Activated naive CD4-positive, alpha-beta T cell treated with anti-CD3 and anti-CD28 coated beads, Interleukin-2, amount 10 ng/mL, durations not matched to agents 7 days and 5 days (primary cell): Measurements from ENCODE around the gene C1QC.
"Not testable (repeated sequence)": the region's sequence is repeated elsewhere in the genome, so short reads cannot be mapped to it uniquely, and the experiment has no call there.

Source experiments
- CTCF ChIA-PET: fragments of 350-600 bp; sonication (Branson Sonifier 250); formaldehyde crosslinking; loops from one replicate; lab custom pipeline; 2021; ENCODE audit warnings: antibody characterized with exemption; lab: Charles Lee
- DNase-seq: peaks from one replicate; pipeline ENCODE4 v3.0.0-alpha.2; 2020
- H3K27ac Mint-ChIP-seq: one replicate; pipeline ENCODE4 v1.8.0; 2021; ENCODE audit warnings: mild to moderate bottlenecking, moderate library complexity, mixed read lengths
- H3K27me3 Mint-ChIP-seq: one replicate; pipeline ENCODE4 v1.8.0; 2021; ENCODE audit warnings: mild to moderate bottlenecking, mixed read lengths
- H3K36me3 Mint-ChIP-seq: one replicate; pipeline ENCODE4 v1.8.0; 2021; ENCODE audit warnings: mixed read lengths
- H3K4me1 Mint-ChIP-seq: one replicate; pipeline ENCODE4 v1.8.0; 2021; ENCODE audit warnings: mixed read lengths
- H3K4me3 Mint-ChIP-seq: one replicate; pipeline ENCODE4 v1.8.0; 2021; ENCODE audit warnings: mild to moderate bottlenecking, moderate library complexity, mixed read lengths
- H3K9me3 Mint-ChIP-seq: one replicate; pipeline ENCODE4 v1.8.0; 2021; ENCODE audit warnings: mixed read lengths

The C1QC gene

GRCh38 chr1:22646384-22646783 lies 3.0 kb downstream of the C1QC start:
- no peaks in the 10 kb centered on the region for H3K36me3 Mint-ChIP-seq
- H3K4me1 Mint-ChIP-seq: no peaks in the 10 kb centered on the region
- H3K9me3 Mint-ChIP-seq: no peaks in the 10 kb centered on the region
- no peak overlapping the region for H3K27ac Mint-ChIP-seq
- CTCF ChIA-PET: no interaction called here
- no peak for DNase-seq
- H3K27me3 Mint-ChIP-seq: peaks cover 11% of the 10 kb centered on the region
- H3K4me3 Mint-ChIP-seq: no peak overlapping the region

GRCh38 chr1:22650089-22650693 lies 6.8 kb downstream of the C1QC start:
- Mint-ChIP-seq H3K27ac (no peak overlapping the region), H3K9me3 (no peaks in the 10 kb centered on the region), H3K36me3 (no peaks in the 10 kb centered on the region), H3K4me3 (no peak overlapping the region), H3K4me1 (no peaks in the 10 kb centered on the region), H3K27me3 (peaks cover 11% of the 10 kb centered on the region)
- CTCF ChIA-PET: no interaction called here
- DNase-seq: no peak

GRCh38 chr1:22651941-22652856 lies 8.8 kb downstream of the C1QC start:
- CTCF ChIA-PET: no interaction called here
- no peaks in the 10 kb centered on the region for H3K4me1 Mint-ChIP-seq
- no peak for DNase-seq
- H3K27ac Mint-ChIP-seq: no peak overlapping the region
- peaks cover 18% of the 10 kb centered on the region for H3K27me3 Mint-ChIP-seq
- no peaks in the 10 kb centered on the region for H3K36me3 Mint-ChIP-seq
- H3K9me3 Mint-ChIP-seq: no peaks in the 10 kb centered on the region
- H3K4me3 Mint-ChIP-seq: no peak overlapping the region

GRCh38 chr1:22652881-22653316 lies 9.5 kb downstream of the C1QC start, which contains the start of gene C1QB:
Gene C1QB (plus strand): TSS chr1:22653236. CDS start chr1:22659463, 6,227 bp downstream.
- CTCF ChIA-PET: no interaction called here
- H3K9me3 Mint-ChIP-seq: no peaks in the 10 kb centered on the region
- peaks cover 18% of the 10 kb centered on the region for H3K27me3 Mint-ChIP-seq
- H3K36me3 Mint-ChIP-seq: no peaks in the 10 kb centered on the region
- no peaks in the 10 kb centered on the region for H3K4me1 Mint-ChIP-seq
- no peak within 1 kb of the TSS for H3K4me3 Mint-ChIP-seq
- DNase-seq: no peak
- H3K27ac Mint-ChIP-seq: no peak within 1 kb of the TSS

GRCh38 chr1:22654692-22655091 lies 11.3 kb downstream of the C1QC start:
- H3K9me3 Mint-ChIP-seq: no peaks in the 10 kb centered on the region
- H3K4me1 Mint-ChIP-seq: no peaks in the 10 kb centered on the region
- no peak overlapping the region for H3K27ac Mint-ChIP-seq
- CTCF ChIA-PET: interaction anchor here (1.7 kb wide), 1 partner anchor 12 kb away, joined by 5 read pairs; the partner anchor contains the start of gene C1QC
- peaks cover 25% of the 10 kb centered on the region for H3K27me3 Mint-ChIP-seq
- H3K4me3 Mint-ChIP-seq: no peak overlapping the region
- no peak for DNase-seq
- no peaks in the 10 kb centered on the region for H3K36me3 Mint-ChIP-seq

DNA sequence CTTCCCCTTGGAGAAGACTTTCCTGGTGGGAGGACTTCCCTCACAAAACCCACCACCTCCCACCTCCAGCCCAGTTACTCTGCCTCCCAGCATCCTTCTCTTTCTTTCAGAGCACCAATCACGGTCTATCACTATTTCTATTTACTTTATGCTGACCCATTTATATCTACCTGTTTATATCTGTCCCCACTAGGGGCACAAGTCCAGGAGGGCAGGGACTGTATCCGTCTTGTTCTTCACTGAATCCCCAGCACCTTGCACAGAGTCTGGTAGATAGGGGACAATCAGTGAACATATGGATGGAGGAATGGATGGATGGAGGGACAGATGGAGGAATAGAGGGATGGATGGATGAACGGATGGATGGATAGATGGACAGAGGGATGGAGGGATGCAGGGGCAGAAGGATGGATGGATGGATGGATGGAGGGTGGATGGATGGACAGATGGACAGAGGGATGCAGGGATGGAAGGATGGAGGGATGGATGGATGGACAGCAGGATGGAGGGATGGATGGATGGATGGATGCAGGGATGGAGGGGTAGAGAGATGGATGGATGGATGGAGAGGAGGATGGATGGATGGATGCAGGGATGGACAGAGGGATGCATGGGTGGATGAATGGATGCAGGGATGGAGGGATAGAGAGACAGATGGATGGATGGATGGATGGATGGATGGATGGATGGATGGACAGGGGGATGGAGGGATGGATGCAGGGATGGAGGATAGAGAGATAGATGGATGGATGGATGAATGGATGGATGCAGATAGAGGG lies 15.1 kb downstream of the C1QC start:
- no peaks in the 10 kb centered on the region for H3K4me1 Mint-ChIP-seq
- CTCF ChIA-PET: no interaction called here

DNA sequence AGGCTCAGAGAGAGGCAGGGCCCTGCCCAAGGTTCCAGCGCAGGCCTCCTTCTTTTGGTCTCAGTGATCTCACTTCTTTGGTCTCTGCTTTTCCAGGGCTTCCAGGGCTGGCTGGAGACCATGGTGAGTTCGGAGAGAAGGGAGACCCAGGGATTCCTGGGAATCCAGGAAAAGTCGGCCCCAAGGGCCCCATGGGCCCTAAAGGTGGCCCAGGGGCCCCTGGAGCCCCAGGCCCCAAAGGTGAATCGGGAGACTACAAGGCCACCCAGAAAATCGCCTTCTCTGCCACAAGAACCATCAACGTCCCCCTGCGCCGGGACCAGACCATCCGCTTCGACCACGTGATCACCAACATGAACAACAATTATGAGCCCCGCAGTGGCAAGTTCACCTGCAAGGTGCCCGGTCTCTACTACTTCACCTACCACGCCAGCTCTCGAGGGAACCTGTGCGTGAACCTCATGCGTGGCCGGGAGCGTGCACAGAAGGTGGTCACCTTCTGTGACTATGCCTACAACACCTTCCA lies 17.3 kb downstream of the C1QC start:
- Mint-ChIP-seq H3K4me1 (no peaks in the 10 kb centered on the region), H3K36me3 (no peaks in the 10 kb centered on the region), H3K27ac (no peak overlapping the region), H3K9me3 (no peaks in the 10 kb centered on the region), H3K4me3 (no peak overlapping the region), H3K27me3 (peaks cover 11% of the 10 kb centered on the region)
- CTCF ChIA-PET: no interaction called here
- DNase-seq: no peak

More for the DNA sequence above, 15.1 kb downstream of the C1QC start:
- peaks cover 19% of the 10 kb centered on the region for H3K27me3 Mint-ChIP-seq
- no peaks in the 10 kb centered on the region for H3K9me3 Mint-ChIP-seq
- DNase-seq: no peak
- no peak overlapping the region for H3K4me3 Mint-ChIP-seq
- no peaks in the 10 kb centered on the region for H3K36me3 Mint-ChIP-seq
- no peak overlapping the region for H3K27ac Mint-ChIP-seq

DNA sequence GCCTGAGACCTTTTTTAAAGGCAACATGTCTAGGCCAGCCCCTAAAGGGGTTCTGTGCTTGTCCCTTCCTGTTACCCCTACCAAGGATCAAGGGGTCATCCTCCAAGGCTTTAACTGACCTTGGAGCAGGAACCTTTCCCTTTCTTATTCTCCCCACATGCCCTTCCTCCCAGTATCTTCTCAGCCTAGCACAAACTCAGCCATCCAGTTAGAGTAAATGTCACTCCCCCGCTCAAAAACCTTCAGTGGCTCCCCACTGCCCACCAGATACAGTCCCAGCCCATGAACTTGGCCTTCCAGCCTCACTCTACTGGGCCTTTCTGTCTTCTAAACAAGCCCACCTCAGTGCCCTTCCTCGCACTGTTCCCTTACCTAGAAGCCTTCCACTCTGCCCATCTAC lies 18.4 kb downstream of the C1QC start:
- Mint-ChIP-seq H3K27ac (no peak overlapping the region), H3K9me3 (no peaks in the 10 kb centered on the region), H3K36me3 (no peaks in the 10 kb centered on the region), H3K27me3 (peaks cover 7% of the 10 kb centered on the region), H3K4me1 (no peaks in the 10 kb centered on the region), H3K4me3 (no peak overlapping the region)
- DNase-seq: no peak
- CTCF ChIA-PET: interaction anchor here (1.0 kb wide), 1 partner anchor 19 kb away, joined by 3 read pairs; no protein-coding TSS in a partner anchor

- no peak for DNase-seq
- H3K27ac Mint-ChIP-seq: no peak overlapping the region
- H3K27me3 Mint-ChIP-seq: peaks cover 7% of the 10 kb centered on the region
- H3K4me3 Mint-ChIP-seq: no peak overlapping the region
- no peaks in the 10 kb centered on the region for H3K4me1 Mint-ChIP-seq
- CTCF ChIA-PET: interaction anchor here (1.0 kb wide), 1 partner anchor 20 kb away, joined by 3 read pairs; no protein-coding TSS in a partner anchor
- no peaks in the 10 kb centered on the region for H3K36me3 Mint-ChIP-seq
- no peaks in the 10 kb centered on the region for H3K9me3 Mint-ChIP-seq
Measured at GRCh38 chr1:22662318-22662717, 18.9 kb downstream of the C1QC start.

- H3K9me3 Mint-ChIP-seq: no peaks in the 10 kb centered on the region
- DNase-seq: no peak
- H3K27me3 Mint-ChIP-seq: peaks cover 11% of the 10 kb centered on the region
- CTCF ChIA-PET: interaction anchor here (0.6 to 1.0 kb wide), 2 partner anchors 20 to 250 kb away, joined by 3 read pairs; no protein-coding TSS in a partner anchor
- no peak overlapping the region for H3K4me3 Mint-ChIP-seq
- H3K36me3 Mint-ChIP-seq: no peaks in the 10 kb centered on the region
- no peak overlapping the region for H3K27ac Mint-ChIP-seq
- H3K4me1 Mint-ChIP-seq: no peaks in the 10 kb centered on the region
Measured at GRCh38 chr1:22662986-22663408, 19.6 kb downstream of the C1QC start.

DNA sequence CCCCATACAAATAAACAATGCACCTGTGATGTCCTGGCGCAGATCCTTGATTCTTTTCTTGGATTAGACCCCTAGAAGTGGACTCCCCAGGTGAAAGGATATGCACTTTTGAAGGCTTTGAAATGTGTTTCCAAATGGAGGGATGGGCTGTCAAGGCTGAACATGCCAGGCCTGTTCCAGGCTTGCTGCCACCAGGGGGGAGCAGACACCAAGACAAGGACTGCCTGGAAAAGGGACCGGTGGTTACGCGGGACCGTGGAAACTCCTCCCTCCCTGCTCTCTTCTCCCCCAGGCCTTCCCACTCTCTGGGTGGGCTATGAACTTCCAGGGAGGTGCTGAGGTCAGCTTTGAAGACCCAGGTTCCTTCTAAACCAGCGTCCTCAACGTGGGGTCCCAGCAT lies 22.3 kb downstream of the C1QC start:
- peaks cover 15% of the 10 kb centered on the region for H3K27me3 Mint-ChIP-seq
- no peak overlapping the region for H3K27ac Mint-ChIP-seq
- DNase-seq: no peak
- CTCF ChIA-PET: interaction anchor here (0.7 kb wide), 1 partner anchor 140 kb away, joined by 3 read pairs; no protein-coding TSS in a partner anchor
- H3K4me3 Mint-ChIP-seq: no peak overlapping the region
- no peaks in the 10 kb centered on the region for H3K4me1 Mint-ChIP-seq
- no peaks in the 10 kb centered on the region for H3K9me3 Mint-ChIP-seq
- no peaks in the 10 kb centered on the region for H3K36me3 Mint-ChIP-seq

GRCh38 chr1:22666412-22666811 lies 23.0 kb downstream of the C1QC start:
- H3K4me1 Mint-ChIP-seq: no peaks in the 10 kb centered on the region
- no peaks in the 10 kb centered on the region for H3K9me3 Mint-ChIP-seq
- H3K27me3 Mint-ChIP-seq: peaks cover 22% of the 10 kb centered on the region
- no peak overlapping the region for H3K4me3 Mint-ChIP-seq
- H3K36me3 Mint-ChIP-seq: no peaks in the 10 kb centered on the region
- no peak for DNase-seq
- CTCF ChIA-PET: no interaction called here
- no peak overlapping the region for H3K27ac Mint-ChIP-seq

GRCh38 chr1:22668840-22669239 lies 25.4 kb downstream of the C1QC start:
- H3K4me1 Mint-ChIP-seq, H3K4me3 Mint-ChIP-seq, H3K27ac Mint-ChIP-seq, CTCF ChIA-PET, H3K9me3 Mint-ChIP-seq, DNase-seq, H3K36me3 Mint-ChIP-seq: not testable (repeated sequence)
- peaks cover 46% of the 10 kb centered on the region for H3K27me3 Mint-ChIP-seq
